ENCODE data around the gene MMP2. TPM values are rescaled to one million over a fixed set of nuclear protein-coding genes. Genes with fewer than 3 reads are reported as not detected.
A peak's percentile ranks its signal among the peaks of the same experiment; 100 is the strongest.

The MMP2 gene
- total and polyA plus RNA-seq, 11 donors: 22.5 to 157 (median 77.1) TPM

GRCh38 chr16:55502801-55503366, 23.9 kb downstream of the MMP2 start:
- peaks cover 0 to 71% (median 7%) of the 10 kb centered on the region in 9 donors for H3K36me3 ChIP-seq
- DNase-seq (peak; percentile 88 to 93 (median 89)), ATAC-seq (peak; percentile 71 to 85 (median 81))
- H3K4me1 ChIP-seq: peaks cover 10 to 55% (median 41%) of the 10 kb centered on the region in 12 donors
- intact Hi-C loops (cut with DNase I): loop anchor here in 1 of 10 donors (2.0 kb wide), 1 partner anchor 24 kb away; the partner anchor contains the start of gene MMP2
- peak in 4 of 12 donors; percentile 19 to 35 (median 25) for TF ChIP-seq CTCF (IDR thresholded peaks at IDR 0.05)
- no peak for TF ChIP-seq POLR2A (IDR thresholded peaks at IDR 0.05)
- no peaks in the 10 kb centered on the region for H3K27me3 ChIP-seq
- WGBS, 4 donors: 12 to 38% (median 21%) methylated on average over 9 to 13 of the region's 13 CpGs
- no peak overlapping the region for H3K4me3 ChIP-seq
- H3K27ac ChIP-seq: peak overlapping the region in 9 of 12 donors; percentile 26 to 74 (median 41)
- no peaks in the 10 kb centered on the region for H3K9me3 ChIP-seq

GRCh38 chr16:55503726-55504550, 24.9 kb downstream of the MMP2 start:
- DNase-seq: no peak
- peaks cover 10 to 57% (median 43%) of the 10 kb centered on the region in 12 donors for H3K4me1 ChIP-seq
- intact Hi-C loops (cut with DNase I): loop anchor here in 1 of 10 donors (2.0 kb wide), 1 partner anchor 25 kb away; the partner anchor contains the start of gene MMP2
- H3K27ac ChIP-seq: peak overlapping the region in 4 of 12 donors; percentile 39 to 74 (median 53)
- no peak for ATAC-seq
- TF ChIP-seq POLR2A (IDR thresholded peaks at IDR 0.05) (no peak), CTCF (IDR thresholded peaks at IDR 0.05) (no peak)
- H3K4me3 ChIP-seq: no peak overlapping the region
- H3K9me3 ChIP-seq: no peaks in the 10 kb centered on the region
- WGBS, 4 donors: 91 to 96% (median 95%) methylated on average over 8 of the region's 8 CpGs
- H3K27me3 ChIP-seq: no peaks in the 10 kb centered on the region
- peaks cover 0 to 62% (median 0%) of the 10 kb centered on the region in 9 donors for H3K36me3 ChIP-seq

DNA sequence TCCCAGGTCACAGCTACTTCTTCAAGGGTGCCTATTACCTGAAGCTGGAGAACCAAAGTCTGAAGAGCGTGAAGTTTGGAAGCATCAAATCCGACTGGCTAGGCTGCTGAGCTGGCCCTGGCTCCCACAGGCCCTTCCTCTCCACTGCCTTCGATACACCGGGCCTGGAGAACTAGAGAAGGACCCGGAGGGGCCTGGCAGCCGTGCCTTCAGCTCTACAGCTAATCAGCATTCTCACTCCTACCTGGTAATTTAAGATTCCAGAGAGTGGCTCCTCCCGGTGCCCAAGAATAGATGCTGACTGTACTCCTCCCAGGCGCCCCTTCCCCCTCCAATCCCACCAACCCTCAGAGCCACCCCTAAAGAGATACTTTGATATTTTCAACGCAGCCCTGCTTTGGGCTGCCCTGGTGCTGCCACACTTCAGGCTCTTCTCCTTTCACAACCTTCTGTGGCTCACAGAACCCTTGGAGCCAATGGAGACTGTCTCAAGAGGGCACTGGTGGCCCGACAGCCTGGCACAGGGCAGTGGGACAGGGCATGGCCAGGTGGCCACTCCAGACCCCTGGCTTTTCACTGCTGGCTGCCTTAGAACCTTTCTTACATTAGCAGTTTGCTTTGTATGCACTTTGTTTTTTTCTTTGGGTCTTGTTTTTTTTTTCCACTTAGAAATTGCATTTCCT, 26.5 kb downstream of the MMP2 start:
- no peak overlapping the region for H3K27ac ChIP-seq
- TF ChIP-seq CTCF (IDR thresholded peaks at IDR 0.05) (no peak), POLR2A (IDR thresholded peaks at IDR 0.05) (no peak)
- no peaks in the 10 kb centered on the region for H3K27me3 ChIP-seq
- WGBS, 4 donors: 96 to 98% (median 97%) methylated on average over 10 of the region's 10 CpGs
- intact Hi-C loops (cut with DNase I): loop anchor here in 1 of 10 donors (5.0 kb wide), 1 partner anchor 37 kb away; no protein-coding TSS in a partner anchor
- peaks cover 10 to 46% (median 34%) of the 10 kb centered on the region in 12 donors for H3K4me1 ChIP-seq
- ATAC-seq: no peak
- H3K4me3 ChIP-seq: no peak overlapping the region
- DNase-seq: no peak
- H3K36me3 ChIP-seq: peaks cover 0 to 54% (median 0%) of the 10 kb centered on the region in 9 donors
- H3K9me3 ChIP-seq: no peaks in the 10 kb centered on the region

Measured in heart left ventricle (tissue), 16 donors.